Gastroesophageal sphincter (tissue), 3 donors: Measurements from ENCODE around the gene RMDN2.
A peak's percentile ranks its signal among the peaks of the same experiment; 100 is the strongest.

Experiments
- POLR2A ChIP-seq, 2 donors: fragments of 450-650 bp; IDR thresholded peaks; one replicate each; pipeline ENCODE4 v1.6.1; 2017; ENCODE audit warnings: antibody characterized with exemption in 2 of 2, mild to moderate bottlenecking in 2 of 2, moderate library complexity in 1 of 2
- TF ChIP-seq, protein P1 (sequence below), 4 experiments: fragments of 200-600 bp in 2 of 4; fragments of 450-650 bp in 2 of 4; sonication (generic) in 1 of 4; IDR thresholded peaks; one replicate each; pipeline ENCODE4 v1.5.1; 2017 to 2019; ENCODE audit warnings: antibody characterized with exemption in 4 of 4, mild to moderate bottlenecking in 2 of 4, moderate library complexity in 2 of 4

DNA sequence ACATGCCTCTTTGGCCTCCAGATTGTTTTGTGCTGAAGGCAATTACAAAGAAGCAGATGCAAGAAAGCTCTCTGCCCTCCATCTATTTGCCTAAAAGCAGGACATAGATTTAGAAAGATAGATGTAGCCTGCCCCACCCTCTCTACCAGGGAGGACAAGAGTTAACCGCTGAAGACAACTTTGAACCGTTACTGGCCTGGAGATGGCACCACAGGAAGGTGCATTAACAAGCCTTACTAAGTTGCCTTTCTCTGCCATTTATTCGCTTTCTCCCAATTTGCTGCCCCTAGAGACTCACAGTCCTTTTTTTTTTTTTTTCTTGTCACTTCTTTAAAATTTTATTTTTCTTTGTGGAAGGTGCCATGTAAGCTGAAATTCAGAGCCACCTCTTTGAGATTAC lies 28.8 kb upstream of the RMDN2 start:
- TF ChIP-seq, protein P1, sequence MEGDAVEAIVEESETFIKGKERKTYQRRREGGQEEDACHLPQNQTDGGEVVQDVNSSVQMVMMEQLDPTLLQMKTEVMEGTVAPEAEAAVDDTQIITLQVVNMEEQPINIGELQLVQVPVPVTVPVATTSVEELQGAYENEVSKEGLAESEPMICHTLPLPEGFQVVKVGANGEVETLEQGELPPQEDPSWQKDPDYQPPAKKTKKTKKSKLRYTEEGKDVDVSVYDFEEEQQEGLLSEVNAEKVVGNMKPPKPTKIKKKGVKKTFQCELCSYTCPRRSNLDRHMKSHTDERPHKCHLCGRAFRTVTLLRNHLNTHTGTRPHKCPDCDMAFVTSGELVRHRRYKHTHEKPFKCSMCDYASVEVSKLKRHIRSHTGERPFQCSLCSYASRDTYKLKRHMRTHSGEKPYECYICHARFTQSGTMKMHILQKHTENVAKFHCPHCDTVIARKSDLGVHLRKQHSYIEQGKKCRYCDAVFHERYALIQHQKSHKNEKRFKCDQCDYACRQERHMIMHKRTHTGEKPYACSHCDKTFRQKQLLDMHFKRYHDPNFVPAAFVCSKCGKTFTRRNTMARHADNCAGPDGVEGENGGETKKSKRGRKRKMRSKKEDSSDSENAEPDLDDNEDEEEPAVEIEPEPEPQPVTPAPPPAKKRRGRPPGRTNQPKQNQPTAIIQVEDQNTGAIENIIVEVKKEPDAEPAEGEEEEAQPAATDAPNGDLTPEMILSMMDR (IDR thresholded peaks at IDR 0.05), result peak in 1 of 4 experiments; percentile 18
- no peak for TF ChIP-seq POLR2A (IDR thresholded peaks at IDR 0.05)
